HG03565 (cell line): ENCODE data around the gene DKK2.

Experiments used
- ATAC-seq: cut with Tn5 transposase; IDR thresholded peaks from one replicate; pipeline ENCODE4 v1.9.1; 2021; ENCODE audit warnings: mild to moderate bottlenecking, moderate library complexity; ENCODE audit not compliant: unreplicated experiment

Gene DKK2

GRCh38 chr4:107035819-107036583, at the start of gene DKK2:
Gene DKK2 (minus strand): TSS chr4:107036313. CDS start chr4:107035591, 722 bp downstream.
- ATAC-seq, result no peak

GRCh38 chr4:107077192-107077591, 41.1 kb upstream of the DKK2 start:
- ATAC-seq, result no peak

GRCh38 chr4:107072836-107073736, 37.0 kb upstream of the DKK2 start:
- no peak for ATAC-seq

GRCh38 chr4:107071108-107071507, 35.0 kb upstream of the DKK2 start:
- ATAC-seq, result no peak

GRCh38 chr4:107069049-107069448, 32.9 kb upstream of the DKK2 start:
- ATAC-seq, result peak; percentile 48

- no peak for ATAC-seq
Observed at GRCh38 chr4:107068116-107068515, 32.0 kb upstream of the DKK2 start.

GRCh38 chr4:107066621-107067020, 30.5 kb upstream of the DKK2 start:
- no peak for ATAC-seq

- no peak for ATAC-seq
Observed at GRCh38 chr4:107065201-107065600, 29.1 kb upstream of the DKK2 start.

- ATAC-seq, result no peak
Observed at GRCh38 chr4:107060388-107060787, 24.3 kb upstream of the DKK2 start.

- no peak for ATAC-seq
Observed at GRCh38 chr4:107058828-107059227, 22.7 kb upstream of the DKK2 start.

GRCh38 chr4:107050525-107051135, 14.5 kb upstream of the DKK2 start:
- ATAC-seq, result no peak

- no peak for ATAC-seq
Observed at GRCh38 chr4:107046261-107046660, 10.1 kb upstream of the DKK2 start.

GRCh38 chr4:107044170-107044569, 8.1 kb upstream of the DKK2 start:
- ATAC-seq, result no peak

- ATAC-seq, result no peak
Observed at GRCh38 chr4:107037199-107037584, 1.1 kb upstream of the DKK2 start.

GRCh38 chr4:107036584-107037198, 578 bp upstream of the DKK2 start:
- ATAC-seq, result no peak

- no peak for ATAC-seq
Observed at GRCh38 chr4:107034996-107035818, 906 bp downstream of the DKK2 start.

- ATAC-seq, result no peak
Observed at GRCh38 chr4:107034091-107034995, 1.8 kb downstream of the DKK2 start.

- no peak for ATAC-seq
Observed at GRCh38 chr4:107027379-107027778, 8.7 kb downstream of the DKK2 start.

GRCh38 chr4:107018344-107018735, 17.8 kb downstream of the DKK2 start:
- ATAC-seq, result no peak
